GM20431 (cell line): Measurements from ENCODE around the gene SPN.
"Not testable (repeated sequence)": the region's sequence is repeated elsewhere in the genome, so short reads cannot be mapped to it uniquely, and the experiment has no call there.

Source experiments
- in situ Hi-C: fragments of 300-500 bp; cut with MseI, MboI; formaldehyde crosslinking; loops from one replicate; pipeline ENCODE4 v1.15.0; 2020; ENCODE audit warnings: low sequenced_read_pairs; ENCODE audit not compliant: unreplicated experiment

SPN gene

GRCh38 chr16:29698484-29699323 lies 35.7 kb downstream of the SPN start:
- in situ Hi-C loops: loop anchor here (25.0 kb wide), 1 partner anchor 314 kb away; the partner anchor contains the start of genes C16orf92 and DOC2A

GRCh38 chr16:29699324-29700219 lies 36.5 kb downstream of the SPN start:
- in situ Hi-C loops: loop anchor here (25.0 kb wide), 1 partner anchor 313 kb away; the partner anchor contains the start of genes C16orf92 and DOC2A

GRCh38 chr16:29700253-29700987 lies 37.4 kb downstream of the SPN start:
- in situ Hi-C loops: no loop called here

DNA sequence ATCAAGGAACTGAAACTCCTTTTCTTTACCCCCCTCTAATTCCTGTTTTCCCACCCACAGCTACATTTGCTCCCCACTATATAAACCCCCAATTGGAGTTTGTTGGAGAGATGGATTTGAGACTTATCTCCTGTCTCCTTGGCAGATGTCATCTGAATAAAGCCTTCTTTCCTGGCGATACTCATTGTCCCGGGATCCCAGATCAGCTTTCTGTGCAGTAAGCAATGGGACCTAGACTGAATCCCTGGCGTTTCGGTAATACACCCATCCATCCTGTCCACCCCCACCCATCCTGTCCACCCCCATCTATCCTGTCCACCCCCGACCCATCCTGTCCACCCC lies 38.1 kb downstream of the SPN start:
- in situ Hi-C loops: no loop called here

- in situ Hi-C loops: no loop called here
Observed at GRCh38 chr16:29702269-29702668, 39.2 kb downstream of the SPN start.

GRCh38 chr16:29705030-29705429 lies 42.0 kb downstream of the SPN start:
- in situ Hi-C loops: no loop called here

- in situ Hi-C loops: not testable (repeated sequence)
Observed at GRCh38 chr16:29707160-29707559, 44.1 kb downstream of the SPN start.

DNA sequence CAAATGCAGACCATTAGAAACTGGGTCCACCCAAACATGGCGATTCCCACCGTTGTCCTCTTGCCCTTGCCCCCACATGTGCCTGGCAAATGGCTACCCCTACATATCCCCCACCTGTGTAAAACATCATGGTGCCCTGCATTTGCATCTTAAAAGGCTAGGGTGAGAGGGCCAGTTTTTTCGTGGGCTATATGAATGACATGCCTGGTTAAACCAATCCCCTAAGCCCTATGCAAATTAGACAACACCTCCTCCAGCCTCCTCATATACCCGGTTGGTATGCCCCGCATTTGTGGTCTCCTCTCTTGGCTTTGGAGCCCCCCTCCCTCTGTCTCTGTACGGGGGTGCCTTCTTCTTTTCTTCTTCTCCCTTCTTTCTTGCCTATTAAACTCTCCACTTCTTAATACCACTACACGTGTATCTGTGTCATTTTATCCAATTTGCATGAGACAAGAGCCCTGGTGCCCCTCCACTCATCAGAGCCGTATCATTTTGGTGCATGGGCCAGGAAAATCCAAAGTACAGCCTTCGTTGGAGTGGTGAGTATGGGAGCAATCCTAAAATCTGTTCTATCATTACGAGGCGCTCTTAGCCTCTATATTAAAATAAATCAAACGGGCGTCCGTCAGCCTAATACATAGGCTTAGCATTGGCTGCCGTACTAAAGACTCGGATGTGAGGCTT lies 46.0 kb downstream of the SPN start:
- in situ Hi-C loops: no loop called here

DNA sequence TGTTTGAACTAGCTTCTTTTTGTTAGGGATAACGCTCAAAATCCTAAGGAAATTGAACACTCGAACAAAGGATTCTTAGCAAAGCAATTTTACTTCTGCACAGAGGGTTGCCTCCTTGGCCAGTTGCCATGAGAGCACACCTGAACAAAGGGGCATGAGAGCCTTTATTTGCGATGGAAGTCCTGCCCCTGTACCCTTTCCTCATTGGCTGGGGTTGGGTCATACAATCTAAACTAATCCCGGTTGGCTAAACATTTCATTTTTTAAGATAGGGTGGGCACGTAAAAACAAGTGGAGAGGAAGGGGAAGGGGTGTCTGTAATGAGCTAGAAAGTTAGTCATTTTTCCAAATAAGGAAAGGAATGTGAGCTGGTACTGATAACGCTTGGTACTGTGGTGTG lies 46.6 kb downstream of the SPN start:
- in situ Hi-C loops: not testable (repeated sequence)

DNA sequence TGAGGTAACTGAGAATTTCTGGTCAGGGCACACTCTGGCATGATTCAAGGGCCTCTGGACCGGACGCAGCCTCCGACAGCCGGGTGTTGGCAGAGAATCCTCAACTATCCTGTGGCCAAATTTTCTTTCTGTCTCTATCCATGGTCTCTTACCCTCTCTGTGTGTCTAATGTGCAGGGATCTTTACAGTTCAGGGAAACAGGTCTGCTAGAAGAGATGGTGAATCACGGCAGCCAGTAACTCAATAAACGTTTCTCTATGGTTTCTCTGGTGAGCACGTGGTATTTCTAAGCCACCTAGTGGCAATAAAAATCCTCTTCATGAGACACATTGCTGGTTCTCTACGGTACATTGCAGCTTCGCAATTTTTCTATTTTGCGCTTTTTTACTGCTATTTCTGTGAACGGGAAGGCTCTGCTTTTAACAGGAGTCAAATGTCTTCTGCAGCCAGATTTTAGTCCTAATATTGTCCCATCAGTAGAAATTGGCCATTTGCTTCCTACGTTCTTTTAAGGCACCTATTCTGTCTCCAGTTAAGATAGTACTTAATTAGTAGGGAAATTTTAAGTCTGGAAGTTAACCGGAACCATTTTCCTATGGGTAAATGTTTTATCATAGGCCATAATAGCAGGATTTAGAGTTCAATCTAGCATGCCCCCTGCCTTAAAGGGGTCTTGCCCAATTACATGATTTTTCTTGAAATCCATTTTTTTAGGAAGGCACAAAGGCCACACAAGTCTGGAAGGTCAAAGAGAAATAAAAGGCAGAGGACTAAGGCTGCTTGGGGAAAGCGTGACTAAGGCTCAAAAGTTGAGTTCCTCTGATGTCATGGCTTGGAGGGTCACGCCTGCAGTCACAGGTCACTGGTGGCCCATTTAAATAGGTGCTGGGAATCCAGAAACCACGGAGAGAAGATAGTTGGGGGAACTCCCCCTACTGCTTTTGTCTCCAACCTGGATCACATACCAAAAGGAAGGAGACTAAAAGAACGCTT lies 47.5 kb downstream of the SPN start:
- in situ Hi-C loops: no loop called here

- in situ Hi-C loops: no loop called here
Observed at GRCh38 chr16:29712809-29713208, 49.8 kb downstream of the SPN start.

DNA sequence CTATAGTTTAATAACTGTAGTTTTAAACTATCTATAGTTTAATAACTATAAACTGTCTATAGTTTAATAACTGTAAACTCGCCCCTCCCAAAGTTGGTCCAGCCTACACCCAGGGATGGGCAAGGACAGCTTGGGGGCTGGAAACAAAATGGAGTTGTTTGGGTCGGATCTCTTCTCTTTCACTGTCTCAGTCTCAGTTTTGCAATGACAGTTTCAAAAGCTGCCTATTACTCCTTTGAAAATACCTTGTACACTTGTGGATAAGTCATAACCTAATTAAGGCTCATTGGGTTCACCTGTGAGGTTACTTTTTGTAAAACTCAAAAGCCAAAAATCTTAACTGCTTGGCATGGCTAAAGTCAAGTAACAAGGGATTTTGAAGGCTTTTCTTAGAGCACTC lies 51.3 kb downstream of the SPN start:
- in situ Hi-C loops: no loop called here

- in situ Hi-C loops: no loop called here
Observed at GRCh38 chr16:29714972-29715371, 51.9 kb downstream of the SPN start.

DNA sequence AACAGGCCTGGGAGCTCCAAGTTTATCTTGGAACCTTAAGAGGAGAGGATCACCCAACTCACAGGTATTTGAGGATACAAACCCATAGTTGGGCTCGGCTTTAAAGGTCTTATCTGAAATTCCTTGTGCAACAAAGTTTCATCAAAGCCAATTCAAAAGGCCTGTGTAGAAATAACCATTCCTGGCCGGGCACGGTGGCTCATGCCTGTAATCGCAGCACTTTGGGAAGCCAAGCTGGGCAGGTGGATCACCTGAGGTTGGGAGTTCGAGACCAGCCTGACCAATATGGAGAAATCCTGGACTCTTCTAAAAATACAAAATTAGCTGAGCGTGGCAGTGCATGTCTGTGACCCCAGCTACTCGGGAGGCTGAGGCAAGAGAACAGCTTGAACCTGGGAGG lies 54.1 kb downstream of the SPN start:
- in situ Hi-C loops: no loop called here

- in situ Hi-C loops: no loop called here
Observed at GRCh38 chr16:29719063-29719462, 56.0 kb downstream of the SPN start.
